Stomach (tissue), 9 donors: ENCODE measurements around the gene BLOC1S3. TPM values are rescaled to one million over a fixed set of nuclear protein-coding genes. Genes with fewer than 3 reads are reported as not detected.
A peak's percentile ranks its signal among the peaks of the same experiment; 100 is the strongest.

ENCODE experiments used
- DNase-seq, 2 donors: peaks; one replicate each; pipeline versions ENCODE4 v3.0.0 to v3.0.0-alpha.2; 2013 to 2019
- H3K27ac ChIP-seq, 5 donors: fragments of 200-600 bp in 4 of 5; sonication (generic) in 4 of 5; one replicate each; pipeline ENCODE4 v1.5.1; 2013 to 2019; ENCODE audit warnings: mild to moderate bottlenecking in 1 of 5, moderate library complexity in 1 of 5
- H3K27me3 ChIP-seq, 3 donors: fragments of 200-600 bp; sonication (generic); one replicate each; pipeline ENCODE4 v1.5.1; 2017 to 2019; ENCODE audit warnings: mixed run types in 1 of 3
- H3K36me3 ChIP-seq, 4 donors: fragments of 200-600 bp; sonication (generic); 1 replicate in 3 of 4; 2 replicates in 1 of 4; pipeline ENCODE4 v1.5.1; 2016 to 2019
- H3K4me1 ChIP-seq, 4 donors: fragments of 200-600 bp; sonication (generic); one replicate each; pipeline ENCODE4 v1.5.1; 2016 to 2019
- H3K4me3 ChIP-seq, 4 donors: fragments of 200-600 bp; sonication (generic) in 3 of 4; one replicate each; pipeline ENCODE4 v1.5.1; 2016 to 2019; ENCODE audit warnings: mild to moderate bottlenecking in 1 of 4
- H3K9me3 ChIP-seq, 4 donors: fragments of 200-600 bp; sonication (generic); one replicate each; pipeline ENCODE4 v1.5.1; 2016 to 2019
- CTCF ChIP-seq, 7 experiments: fragments of 450-650 bp in 4 of 7; fragments of 200-600 bp in 3 of 7; sonication (generic) in 3 of 7; IDR thresholded peaks; one replicate each; pipeline ENCODE4 v1.5.1; 2016 to 2019; ENCODE audit warnings: antibody characterized with exemption in 7 of 7, control low read depth in 2 of 7, mild to moderate bottlenecking in 1 of 7
- EP300 ChIP-seq: sonication (generic); formaldehyde crosslinking; IDR thresholded peaks from one replicate; pipeline ENCODE4 v1.6.1; 2017; ENCODE audit warnings: antibody characterized with exemption
- POLR2A ChIP-seq, 4 donors: fragments of 450-650 bp; IDR thresholded peaks; one replicate each; pipeline ENCODE4 v1.6.1; 2016; ENCODE audit warnings: antibody characterized with exemption in 4 of 4, control low read depth in 2 of 4, mild to moderate bottlenecking in 1 of 4, moderate library complexity in 1 of 4
- POLR2AphosphoS5 ChIP-seq, 3 donors: sonication (generic); formaldehyde crosslinking; IDR thresholded peaks; one replicate each; pipeline ENCODE4 v1.6.1; 2016; ENCODE audit warnings: antibody characterized with exemption in 3 of 3
- WGBS, 5 donors: extraction: QIAGEN DNeasy Blood & Tissue Kit in 3 of 5; methylation state at CpG; one replicate each; pipeline versions ENCODE4 v1.1.5 to v1.1.7; 2013 to 2018; 5-methylcytosine and 5-hydroxymethylcytosine counted together
- intact Hi-C: fragments of 100-400 bp; cut with DNase I; formaldehyde crosslinking; loops from one replicate; pipeline ENCODE4 v1.15.1; 2023; ENCODE audit warnings: low total_unique reads
- polyA plus RNA-seq, 3 donors: library from polyadenylated mRNA; stranded (reverse); fragments of 200-250 nt; gene quantifications; one replicate each; pipeline ENCODE4 v1.2.3, GENCODE V29; 2013
- total RNA-seq, 5 donors: library from RNA; depleted of rRNA; stranded (reverse); fragments of >200 nt; gene quantifications; one replicate each; pipeline versions ENCODE4 v1.1.0 to v1.2.3, GENCODE V29; 2014 to 2016
- donor health status: healthy with polysubstance abuse.
- donor health status: Bipolar disorder and iron deficiency.
- donor health status: healthy.

BLOC1S3 gene
- total and polyA plus RNA-seq, 8 donors = 3.1 to 71.0 (median 5.9) TPM

- H3K9me3 ChIP-seq = no peaks in the 10 kb centered on the region
- intact Hi-C loops = no loop called here
- H3K4me3 ChIP-seq = no peak overlapping the region
- peak in 1 of 2 donors; percentile 3 for DNase-seq
- H3K36me3 ChIP-seq = peaks cover 0 to 6% (median 2%) of the 10 kb centered on the region in 4 donors
- H3K27me3 ChIP-seq = no peaks in the 10 kb centered on the region
- WGBS, 5 donors = 79 to 88% (median 85%) methylated on average over 15 to 21 of the region's 21 CpGs
- H3K4me1 ChIP-seq = peaks cover 0 to 38% (median 18%) of the 10 kb centered on the region in 4 donors
- TF ChIP-seq POLR2A (IDR thresholded peaks at IDR 0.05) (no peak), CTCF (IDR thresholded peaks at IDR 0.05) (no peak), EP300 (no peak), POLR2AphosphoS5 (IDR thresholded peaks at IDR 0.05) (no peak)
- H3K27ac ChIP-seq = peak overlapping the region in 2 of 5 donors; percentile 14 to 17
These were observed 8.2 kb upstream of the BLOC1S3 start for GRCh38 chr19:45170146-45171106.

- Histone ChIP-seq H3K27ac (peak overlapping the region in 2 of 5 donors; percentile 17 to 56), H3K4me3 (no peak overlapping the region), H3K27me3 (no peaks in the 10 kb centered on the region), H3K4me1 (peaks cover 0 to 38% (median 18%) of the 10 kb centered on the region in 4 donors), H3K9me3 (no peaks in the 10 kb centered on the region), H3K36me3 (peaks cover 0 to 6% (median 2%) of the 10 kb centered on the region in 4 donors)
- 22 to 37% (median 29%) methylated on average over 7 of the region's 7 CpGs for WGBS, 5 donors
- DNase-seq = peak in 1 of 2 donors; percentile 58
- TF ChIP-seq POLR2A (IDR thresholded peaks at IDR 0.05) (no peak), POLR2AphosphoS5 (IDR thresholded peaks at IDR 0.05) (no peak), CTCF (IDR thresholded peaks at IDR 0.05) (no peak), EP300 (no peak)
- intact Hi-C loops = no loop called here
These were observed 7.4 kb upstream of the BLOC1S3 start for GRCh38 chr19:45171211-45171623.

GRCh38 chr19:45172173-45172572, 6.4 kb upstream of the BLOC1S3 start:
- Histone ChIP-seq H3K4me3 (no peak overlapping the region), H3K4me1 (peaks cover 1 to 46% (median 23%) of the 10 kb centered on the region in 4 donors), H3K9me3 (no peaks in the 10 kb centered on the region), H3K27ac (no peak overlapping the region), H3K36me3 (peaks cover 0 to 6% (median 2%) of the 10 kb centered on the region in 4 donors), H3K27me3 (no peaks in the 10 kb centered on the region)
- WGBS, 5 donors = 44 to 50% (median 50%) methylated on average over 1 to 4 of the region's 4 CpGs
- DNase-seq = peak in 1 of 2 donors; percentile 18
- intact Hi-C loops = no loop called here
- TF ChIP-seq CTCF (IDR thresholded peaks at IDR 0.05) (no peak), POLR2A (IDR thresholded peaks at IDR 0.05) (no peak), POLR2AphosphoS5 (IDR thresholded peaks at IDR 0.05) (no peak), EP300 (no peak)

- DNase-seq = peak in 1 of 2 donors; percentile 12
- H3K4me3 ChIP-seq = no peak overlapping the region
- no peaks in the 10 kb centered on the region for H3K9me3 ChIP-seq
- TF ChIP-seq POLR2AphosphoS5 (IDR thresholded peaks at IDR 0.05) = no peak
- TF ChIP-seq EP300 = no peak
- TF ChIP-seq CTCF (IDR thresholded peaks at IDR 0.05) = no peak
- no peak for TF ChIP-seq POLR2A (IDR thresholded peaks at IDR 0.05)
- no peaks in the 10 kb centered on the region for H3K27me3 ChIP-seq
- H3K27ac ChIP-seq = no peak overlapping the region
- peaks cover 0 to 6% (median 2%) of the 10 kb centered on the region in 4 donors for H3K36me3 ChIP-seq
- WGBS, 5 donors = 66 to 87% (median 74%) methylated on average over 9 to 17 of the region's 18 CpGs
- H3K4me1 ChIP-seq = peaks cover 4 to 52% (median 28%) of the 10 kb centered on the region in 4 donors
- intact Hi-C loops = no loop called here
These were observed 5.9 kb upstream of the BLOC1S3 start for GRCh38 chr19:45172611-45173208.
